Astrocyte (in vitro differentiated cells and primary cell): ENCODE data around the gene SLC35B3. TPM values are rescaled to one million over a fixed set of nuclear protein-coding genes. Genes with fewer than 3 reads are reported as not detected.

Experiments used
- DNase-seq: peaks from one replicate; pipeline ENCODE4 v3.0.0-alpha.2; 2010; ENCODE audit warnings: low read depth
- FAIRE-seq: peaks from 2 replicates; lab custom pipeline; 2011; peaks lifted over from hg19 to GRCh38; lab: Jason Lieb, UNC
- H2AFZ ChIP-seq: 2 replicates; pipeline ENCODE4 v1.6.0; 2012; ENCODE audit warnings: low read depth, low read length, inconsistent platforms
- H3K27ac ChIP-seq: 2 replicates; pipeline ENCODE4 v1.5.1; 2011; ENCODE audit warnings: low read depth, low read length, inconsistent platforms
- H3K27me3 ChIP-seq: 2 replicates; pipeline ENCODE4 v1.6.0; 2011; ENCODE audit warnings: low read length, inconsistent platforms; ENCODE audit not compliant: insufficient read depth
- H3K36me3 ChIP-seq: 2 replicates; pipeline ENCODE4 v1.5.1; 2011; ENCODE audit warnings: low read length, inconsistent platforms; ENCODE audit not compliant: insufficient read depth
- H3K4me1 ChIP-seq: 2 replicates; pipeline ENCODE4 v1.5.1; 2011; ENCODE audit warnings: low read length, inconsistent platforms; ENCODE audit not compliant: insufficient read depth
- H3K4me2 ChIP-seq: 2 replicates; pipeline ENCODE4 v1.6.0; 2012; ENCODE audit warnings: low read length, inconsistent platforms
- H3K4me3 ChIP-seq: 2 replicates; pipeline ENCODE4 v1.5.1; 2011; ENCODE audit warnings: low read depth, mild to moderate bottlenecking, low read length, inconsistent platforms; ENCODE audit not compliant: insufficient read depth
- H3K79me2 ChIP-seq: 2 replicates; pipeline ENCODE4 v1.6.0; 2012; ENCODE audit warnings: mild to moderate bottlenecking, low read length, inconsistent platforms; ENCODE audit not compliant: insufficient read depth
- H3K9ac ChIP-seq: 2 replicates; pipeline ENCODE4 v1.6.0; 2012; ENCODE audit warnings: mild to moderate bottlenecking, low read length, inconsistent platforms
- H3K9me3 ChIP-seq: 2 replicates; pipeline ENCODE4 v1.5.1; 2012; ENCODE audit warnings: low read depth, mild to moderate bottlenecking, low read length, inconsistent platforms; ENCODE audit not compliant: insufficient read depth
- H4K20me1 ChIP-seq: 2 replicates; pipeline ENCODE4 v1.6.0; 2012; ENCODE audit warnings: low read length, inconsistent platforms; ENCODE audit not compliant: insufficient read depth
- H3K27ac Mint-ChIP-seq: one replicate; pipeline ENCODE4 v1.8.0; 2021; ENCODE audit warnings: mild to moderate bottlenecking, mixed read lengths; ENCODE audit not compliant: unreplicated experiment
- H3K27me3 Mint-ChIP-seq: one replicate; pipeline ENCODE4 v1.8.0; 2021; ENCODE audit warnings: low read depth, mixed read lengths; ENCODE audit not compliant: unreplicated experiment
- H3K36me3 Mint-ChIP-seq: one replicate; pipeline ENCODE4 v1.8.0; 2021; ENCODE audit warnings: low read depth, mixed read lengths; ENCODE audit not compliant: unreplicated experiment
- H3K4me1 Mint-ChIP-seq: one replicate; pipeline ENCODE4 v1.8.0; 2021; ENCODE audit warnings: low read depth, mixed read lengths; ENCODE audit not compliant: unreplicated experiment
- H3K4me3 Mint-ChIP-seq: one replicate; pipeline ENCODE4 v1.8.0; 2021; ENCODE audit warnings: mild to moderate bottlenecking, moderate library complexity, mixed read lengths; ENCODE audit not compliant: unreplicated experiment
- H3K9me3 Mint-ChIP-seq: one replicate; pipeline ENCODE4 v1.8.0; 2021; ENCODE audit warnings: mild to moderate bottlenecking, mixed read lengths; ENCODE audit not compliant: unreplicated experiment
- CTCF ChIP-seq: IDR thresholded peaks from 2 replicates; pipeline ENCODE4 v1.5.1; 2011; ENCODE audit warnings: low read depth, mild to moderate bottlenecking, inconsistent platforms, low read length, moderate library complexity; ENCODE audit not compliant: insufficient read depth
- EZH2 ChIP-seq: IDR thresholded peaks from 2 replicates; pipeline ENCODE4 v1.6.1; 2012; ENCODE audit warnings: mild to moderate bottlenecking, low read length, inconsistent platforms; ENCODE audit not compliant: insufficient read depth
- total RNA-seq: library from RNA; stranded (reverse); gene quantifications from 2 replicates; pipeline ENCODE4 v1.2.1, GENCODE V29; 2021

The SLC35B3 gene
- total RNA-seq, 1 donor from 2014 or later: 32.4 TPM

- Histone ChIP-seq H4K20me1 (no peaks in the 10 kb centered on the region), H3K36me3 (no peaks in the 10 kb centered on the region), H3K9ac (no peak overlapping the region), H3K9me3 (no peaks in the 10 kb centered on the region), H3K79me2 (no peaks in the 10 kb centered on the region), H2AFZ (no peak overlapping the region), H3K4me3 (no peak overlapping the region), H3K27me3 (no peaks in the 10 kb centered on the region), H3K27ac (no peak overlapping the region), H3K4me1 (no peaks in the 10 kb centered on the region), H3K4me2 (no peak overlapping the region)
- FAIRE-seq: no peak
- no peak overlapping the region for H3K4me3 Mint-ChIP-seq
- no peaks in the 10 kb centered on the region for H3K27me3 Mint-ChIP-seq
- H3K27ac Mint-ChIP-seq: no peak overlapping the region
- no peak for TF ChIP-seq CTCF
- no peak for TF ChIP-seq EZH2
- no peaks in the 10 kb centered on the region for H3K36me3 Mint-ChIP-seq
- DNase-seq: no peak
- H3K9me3 Mint-ChIP-seq: peaks cover 6% of the 10 kb centered on the region
- H3K4me1 Mint-ChIP-seq: no peaks in the 10 kb centered on the region
Observed at GRCh38 chr6:8478418-8478817, 43.1 kb upstream of the SLC35B3 start.

- H3K9me3 ChIP-seq: no peaks in the 10 kb centered on the region
- no peaks in the 10 kb centered on the region for H3K36me3 Mint-ChIP-seq
- no peak overlapping the region for H3K27ac Mint-ChIP-seq
- no peak overlapping the region for H3K4me3 ChIP-seq
- H3K9ac ChIP-seq: no peak overlapping the region
- peaks cover 6% of the 10 kb centered on the region for H3K9me3 Mint-ChIP-seq
- no peaks in the 10 kb centered on the region for H3K79me2 ChIP-seq
- H3K27me3 ChIP-seq: no peaks in the 10 kb centered on the region
- H3K27me3 Mint-ChIP-seq: no peaks in the 10 kb centered on the region
- H2AFZ ChIP-seq: no peak overlapping the region
- H3K36me3 ChIP-seq: no peaks in the 10 kb centered on the region
- no peaks in the 10 kb centered on the region for H4K20me1 ChIP-seq
- H3K4me1 Mint-ChIP-seq: no peaks in the 10 kb centered on the region
- H3K27ac ChIP-seq: no peak overlapping the region
- H3K4me2 ChIP-seq: no peak overlapping the region
- FAIRE-seq (no peak), DNase-seq (no peak)
- no peak for TF ChIP-seq CTCF
- TF ChIP-seq EZH2: no peak
- no peaks in the 10 kb centered on the region for H3K4me1 ChIP-seq
- H3K4me3 Mint-ChIP-seq: no peak overlapping the region
Observed at GRCh38 chr6:8476656-8477055, 41.3 kb upstream of the SLC35B3 start.

- Mint-ChIP-seq H3K4me3 (no peak overlapping the region), H3K9me3 (no peaks in the 10 kb centered on the region), H3K4me1 (no peaks in the 10 kb centered on the region), H3K36me3 (peaks cover 1% of the 10 kb centered on the region), H3K27me3 (no peaks in the 10 kb centered on the region), H3K27ac (no peak overlapping the region)
- TF ChIP-seq CTCF (no peak), EZH2 (no peak)
- FAIRE-seq: no peak
- Histone ChIP-seq H3K36me3 (no peaks in the 10 kb centered on the region), H3K4me3 (no peak overlapping the region), H3K4me1 (no peaks in the 10 kb centered on the region), H3K27ac (no peak overlapping the region), H3K27me3 (no peaks in the 10 kb centered on the region), H3K9ac (no peak overlapping the region), H3K4me2 (no peak overlapping the region), H3K9me3 (no peaks in the 10 kb centered on the region), H4K20me1 (no peaks in the 10 kb centered on the region), H2AFZ (no peak overlapping the region), H3K79me2 (no peaks in the 10 kb centered on the region)
- DNase-seq: no peak
Observed at GRCh38 chr6:8468552-8469356, 33.4 kb upstream of the SLC35B3 start.
